Erythroblast (primary cell): Measurements from ENCODE around the gene MED27.

Experiments
- GATA1 ChIP-seq: IDR thresholded peaks from 2 replicates; pipeline ENCODE4 v1.6.1; 2011; ENCODE audit warnings: low read depth, mild to moderate bottlenecking, control low read depth, low read length, moderate library complexity
- POLR2A ChIP-seq: IDR thresholded peaks from 2 replicates; pipeline ENCODE4 v1.6.1; 2011; ENCODE audit warnings: mild to moderate bottlenecking, low read length

GRCh38 chr9:131836021-131836420 is 243.6 kb downstream of the MED27 start:
- no peak for TF ChIP-seq POLR2A
- TF ChIP-seq GATA1, result no peak
